H9 (cell line): ENCODE data around the gene HBD. TPM values are rescaled to one million over a fixed set of nuclear protein-coding genes. Genes with fewer than 3 reads are reported as not detected.

Source experiments
- DNase-seq: peaks from one replicate; pipeline ENCODE4 v3.0.0-alpha.2; 2017
- H2AFZ ChIP-seq: one replicate; pipeline ENCODE4 v1.6.1; 2013; ENCODE audit warnings: mild to moderate bottlenecking, low read length, control low read depth, moderate library complexity
- H2AK5ac ChIP-seq: 2 replicates; pipeline ENCODE4 v1.6.1; 2013; ENCODE audit warnings: low read length, control low read depth, mixed read lengths; ENCODE audit not compliant: insufficient read length
- H2BK120ac ChIP-seq: one replicate; pipeline ENCODE4 v1.6.1; 2013; ENCODE audit warnings: low read depth, mild to moderate bottlenecking, low read length, control low read depth, inconsistent platforms; ENCODE audit not compliant: poor library complexity, severe bottlenecking
- H2BK12ac ChIP-seq: 2 replicates; pipeline ENCODE4 v1.6.1; 2013; ENCODE audit warnings: low read length, control low read depth, mixed read lengths, low read depth; ENCODE audit not compliant: insufficient read length
- H2BK15ac ChIP-seq: 2 replicates; pipeline ENCODE4 v1.6.1; 2013; ENCODE audit warnings: low read depth, low read length, control low read depth
- H2BK20ac ChIP-seq: one replicate; pipeline ENCODE4 v1.6.1; 2013; ENCODE audit warnings: low read depth, mild to moderate bottlenecking, low read length, control low read depth, inconsistent platforms; ENCODE audit not compliant: poor library complexity, severe bottlenecking
- H2BK5ac ChIP-seq: 2 replicates; pipeline ENCODE4 v1.6.1; 2013; ENCODE audit warnings: low read length, control low read depth, mixed read lengths; ENCODE audit not compliant: insufficient read length
- H3K14ac ChIP-seq: 2 replicates; pipeline ENCODE4 v1.6.1; 2013; ENCODE audit warnings: low read length, control low read depth; ENCODE audit not compliant: insufficient read depth
- H3K18ac ChIP-seq: 2 replicates; pipeline ENCODE4 v1.6.1; 2013; ENCODE audit warnings: low read depth, mild to moderate bottlenecking, mixed read lengths, low read length, control low read depth; ENCODE audit not compliant: insufficient read length
- H3K23ac ChIP-seq: 2 replicates; pipeline ENCODE4 v1.6.1; 2013; ENCODE audit warnings: low read length, control low read depth, mixed read lengths, low read depth; ENCODE audit not compliant: insufficient read length
- H3K23me2 ChIP-seq: 2 replicates; pipeline ENCODE4 v1.6.1; 2013; ENCODE audit warnings: low read depth, mild to moderate bottlenecking, mixed read lengths, low read length, control low read depth; ENCODE audit not compliant: insufficient read length, poor library complexity, severe bottlenecking
- H3K27ac ChIP-seq: 2 replicates; pipeline ENCODE4 v1.5.1; 2013; ENCODE audit warnings: low read length, control low read depth, mixed read lengths, low read depth; ENCODE audit not compliant: insufficient read length
- H3K27me3 ChIP-seq: 2 replicates; pipeline ENCODE4 v1.6.1; 2013; ENCODE audit warnings: low read length, control low read depth, inconsistent platforms; ENCODE audit not compliant: insufficient read depth
- H3K4ac ChIP-seq: 2 replicates; pipeline ENCODE4 v1.6.1; 2013; ENCODE audit warnings: low read depth, mild to moderate bottlenecking, control low read depth, inconsistent platforms, low read length, moderate library complexity
- H3K4me1 ChIP-seq: 2 replicates; pipeline ENCODE4 v1.6.1; 2013; ENCODE audit warnings: low read length, control low read depth, inconsistent platforms; ENCODE audit not compliant: insufficient read depth
- H3K4me2 ChIP-seq: 2 replicates; pipeline ENCODE4 v1.6.1; 2013; ENCODE audit warnings: low read length, control low read depth, mixed read lengths; ENCODE audit not compliant: insufficient read length, insufficient read depth
- H3K56ac ChIP-seq: 2 replicates; pipeline ENCODE4 v1.6.1; 2013; ENCODE audit warnings: low read depth, mild to moderate bottlenecking, mixed read lengths, low read length, control low read depth; ENCODE audit not compliant: insufficient read length
- H3K79me1 ChIP-seq: 2 replicates; pipeline ENCODE4 v1.6.1; 2013; ENCODE audit warnings: low read depth, mild to moderate bottlenecking, moderate library complexity, low read length, control low read depth, inconsistent platforms; ENCODE audit not compliant: insufficient read depth, poor library complexity, severe bottlenecking
- H3K79me2 ChIP-seq: 2 replicates; pipeline ENCODE4 v1.6.1; 2013; ENCODE audit warnings: low read length, control low read depth, inconsistent platforms; ENCODE audit not compliant: insufficient read depth
- H3K9ac ChIP-seq: 2 replicates; pipeline ENCODE4 v1.6.1; 2013; ENCODE audit warnings: low read length, control low read depth, mixed read lengths; ENCODE audit not compliant: insufficient read length; ENCODE audit errors: extremely low read depth
- H3K9me3 ChIP-seq: one replicate; pipeline ENCODE4 v1.6.1; 2013; ENCODE audit warnings: low read depth, low read length, inconsistent platforms; ENCODE audit not compliant: control insufficient read depth
- H3T11ph ChIP-seq: one replicate; pipeline ENCODE4 v1.6.1; 2013; ENCODE audit warnings: mild to moderate bottlenecking, low read length, control low read depth, inconsistent platforms
- H4K20me1 ChIP-seq: one replicate; pipeline ENCODE4 v1.6.1; 2013; ENCODE audit not compliant: control insufficient read depth, insufficient read length, insufficient read depth
- H4K5ac ChIP-seq: 2 replicates; pipeline ENCODE4 v1.6.1; 2013; ENCODE audit warnings: low read depth, mild to moderate bottlenecking, mixed read lengths, low read length, control low read depth; ENCODE audit not compliant: insufficient read length
- H4K8ac ChIP-seq: replicated peaks from 2 replicates; pipeline ENCODE4 v1.6.1; 2013; ENCODE audit warnings: low read length, control low read depth, mixed read lengths, low read depth; ENCODE audit not compliant: insufficient read length
- H4K91ac ChIP-seq: 2 replicates; pipeline ENCODE4 v1.6.1; 2013; ENCODE audit warnings: low read depth, mild to moderate bottlenecking, moderate library complexity, mixed read lengths, low read length, control low read depth; ENCODE audit not compliant: insufficient read length
- H3K27ac Mint-ChIP-seq, 3 experiments: 2 replicates in 2 of 3; 3 replicates in 1 of 3; pipeline ENCODE4 v1.8.0; 2020 to 2021; ENCODE audit warnings: mixed read lengths in 3 of 3, mild to moderate bottlenecking in 1 of 3, moderate library complexity in 1 of 3
- H3K27me3 Mint-ChIP-seq: 2 replicates; pipeline ENCODE4 v1.8.0; 2021; ENCODE audit warnings: low read depth, mild to moderate bottlenecking, moderate library complexity, mixed read lengths
- H3K36me3 Mint-ChIP-seq, 3 experiments: 2 replicates in 2 of 3; 3 replicates in 1 of 3; pipeline ENCODE4 v1.8.0; 2020 to 2021; ENCODE audit warnings: low read depth in 3 of 3, mixed read lengths in 3 of 3; ENCODE audit not compliant: insufficient read depth in 1 of 3
- H3K4me1 Mint-ChIP-seq, 2 experiments: 2 replicates each; pipeline ENCODE4 v1.8.0; 2020; ENCODE audit warnings: mixed read lengths in 2 of 2
- H3K4me3 Mint-ChIP-seq, 2 experiments: 2 replicates in 1 of 2; 3 replicates in 1 of 2; pipeline ENCODE4 v1.8.0; 2020 to 2021; ENCODE audit warnings: mild to moderate bottlenecking in 2 of 2, mixed read lengths in 2 of 2, moderate library complexity in 1 of 2
- H3K9me3 Mint-ChIP-seq, 2 experiments: 2 replicates in 1 of 2; 3 replicates in 1 of 2; pipeline ENCODE4 v1.8.0; 2020; ENCODE audit warnings: mild to moderate bottlenecking in 2 of 2, mixed read lengths in 2 of 2, moderate library complexity in 1 of 2
- CTCF ChIP-seq: fragments of 200-600 bp; sonication (generic); conservative IDR thresholded peaks from 3 replicates; pipeline ENCODE4 v1.8.0; 2021; ENCODE audit warnings: antibody characterized with exemption, mild to moderate bottlenecking
- WGBS: extraction: QIAGEN DNeasy Blood & Tissue Kit; methylation state at CpG from one replicate; pipeline ENCODE4 v1.1.7; 2013; ENCODE audit warnings: missing lambda C conversion rate, low lambda C conversion rate, mixed read lengths; ENCODE audit not compliant: insufficient read length; ENCODE audit errors: extremely low coverage; 5-methylcytosine and 5-hydroxymethylcytosine counted together
- total RNA-seq: library from RNA; stranded (reverse); gene quantifications from 2 replicates; pipeline ENCODE4 v1.2.1, GENCODE V29; 2021

The HBD gene
- total RNA-seq, 1 experiment from 2014 or later: not detected

- H4K5ac ChIP-seq: no peak overlapping the region
- H3K79me2 ChIP-seq: no peaks in the 10 kb centered on the region
- TF ChIP-seq CTCF: no peak
- DNase-seq: no peak
- no peaks in the 10 kb centered on the region for H3K79me1 ChIP-seq
- H3K27me3 ChIP-seq: no peaks in the 10 kb centered on the region
- no peak overlapping the region for H3K18ac ChIP-seq
- H3K23me2 ChIP-seq: no peaks in the 10 kb centered on the region
- H4K91ac ChIP-seq: no peak overlapping the region
- no peak overlapping the region for H3K56ac ChIP-seq
- H4K8ac ChIP-seq: no peak overlapping the region
- no peak overlapping the region for H2BK5ac ChIP-seq
- H3K4me2 ChIP-seq: no peak overlapping the region
- no peak overlapping the region for H2AFZ ChIP-seq
- no peak overlapping the region for H3K9ac ChIP-seq
- H3K9me3 ChIP-seq: no peaks in the 10 kb centered on the region
- no peak overlapping the region for H2BK15ac ChIP-seq
- H3K14ac ChIP-seq: no peak overlapping the region
- Mint-ChIP-seq H3K27me3 (no peaks in the 10 kb centered on the region; the same call in 1 of the 2 replicates), H3K9me3 (no peaks in the 10 kb centered on the region), H3K4me3 (no peak overlapping the region), H3K27ac (no peak overlapping the region), H3K36me3 (no peaks in the 10 kb centered on the region; a peak in 1 of 7 replicates), H3K4me1 (peaks cover 4 to 7% of the 10 kb centered on the region in 2 experiments)
- no peaks in the 10 kb centered on the region for H4K20me1 ChIP-seq
- H3K4me1 ChIP-seq: no peaks in the 10 kb centered on the region
- no peak overlapping the region for H2BK120ac ChIP-seq
- H2BK12ac ChIP-seq: no peak overlapping the region
- no peak overlapping the region for H3K23ac ChIP-seq
- no peak overlapping the region for H3K27ac ChIP-seq
- WGBS: no CpG with 5 or more reads among the region's 3 CpGs
- no peak overlapping the region for H3T11ph ChIP-seq
- H3K4ac ChIP-seq: no peak overlapping the region
- no peak overlapping the region for H2BK20ac ChIP-seq
- H2AK5ac ChIP-seq: no peak overlapping the region
These were observed 48.8 kb upstream of the HBD start for GRCh38 chr11:5283086-5283485.
